AG04450 (cell line): ENCODE data around the gene OS9. TPM values are rescaled to one million over a fixed set of nuclear protein-coding genes. Genes with fewer than 3 reads are reported as not detected.

Source experiments
- CTCF ChIA-PET: fragments of 300-600, 350-600 bp; formaldehyde crosslinking; extraction: SDS; loops from one replicate; lab custom pipeline; 2022; ENCODE audit warnings: antibody characterized with exemption, inconsistent platforms; lab: Charles Lee
- POLR2A ChIA-PET: fragments of 350-600 bp; formaldehyde crosslinking; extraction: SDS; loops from one replicate; lab custom pipeline; 2021; ENCODE audit warnings: antibody characterized with exemption, inconsistent platforms; lab: Yijun Ruan, JAX
- DNase-seq: peaks from one replicate; pipeline ENCODE4 v3.0.0-alpha.2; 2011; ENCODE audit warnings: low read depth, low spot score
- H3K27ac ChIP-seq: one replicate; pipeline ENCODE4 v1.5.1; 2012; ENCODE audit warnings: low read depth, low read length, control low read depth
- H3K27me3 ChIP-seq: one replicate; pipeline ENCODE4 v1.6.0; 2012; ENCODE audit warnings: low read length; ENCODE audit not compliant: control insufficient read depth, insufficient read depth
- H3K4me3 ChIP-seq: 2 replicates; pipeline ENCODE4 v1.5.1; 2011; ENCODE audit warnings: mild to moderate bottlenecking, low read depth, low read length, control low read depth
- H3K9me3 ChIP-seq: 2 replicates; pipeline ENCODE4 v1.5.1; 2012; ENCODE audit warnings: low read length; ENCODE audit not compliant: control insufficient read depth, insufficient read depth
- CTCF ChIP-seq: IDR thresholded peaks from 2 replicates; pipeline ENCODE4 v1.5.1; 2011; ENCODE audit warnings: low read depth, low read length, control low read depth, inconsistent platforms
- polyA plus RNA-seq: library from polyadenylated mRNA; depleted of rRNA; stranded (reverse); fragments of >200 nt; gene quantifications from 2 replicates; pipeline ENCODE4 v1.2.3, GENCODE V29; 2011

Gene OS9
- polyA plus RNA-seq, 1 experiment = 310 TPM

GRCh38 chr12:57717131-57717530 lies 23.2 kb downstream of the OS9 start:
- POLR2A ChIA-PET = interaction anchor here (0.6 kb wide), 2 partner anchors 14 to 106 kb away, joined by 4 to 7 read pairs; partner anchors contain the start of gene ARHGEF25
- no peak overlapping the region for H3K27ac ChIP-seq
- H3K4me3 ChIP-seq = no peak overlapping the region
- CTCF ChIA-PET = interaction anchor here (0.6 kb wide), 1 partner anchor 589 kb away, joined by 3 read pairs; no protein-coding TSS in a partner anchor
- DNase-seq = no peak
- no peaks in the 10 kb centered on the region for H3K9me3 ChIP-seq
- H3K27me3 ChIP-seq = no peaks in the 10 kb centered on the region
- no peak for TF ChIP-seq CTCF

- no peak for TF ChIP-seq CTCF
- ChIA-PET CTCF (no interaction called here), POLR2A (interaction anchor here (0.6 kb wide), 2 partner anchors 15 to 107 kb away, joined by 4 to 7 read pairs; partner anchors contain the start of gene ARHGEF25)
- H3K27me3 ChIP-seq = no peaks in the 10 kb centered on the region
- no peak for DNase-seq
- H3K9me3 ChIP-seq = no peaks in the 10 kb centered on the region
- H3K27ac ChIP-seq = no peak overlapping the region
- H3K4me3 ChIP-seq = no peak overlapping the region
Measured at GRCh38 chr12:57717846-57718640, 24.1 kb downstream of the OS9 start.

- ChIA-PET CTCF (no interaction called here), POLR2A (no interaction called here)
- H3K27ac ChIP-seq = no peak overlapping the region
- H3K9me3 ChIP-seq = no peaks in the 10 kb centered on the region; the same call in 1 of the 2 replicates
- no peak overlapping the region for H3K4me3 ChIP-seq
- TF ChIP-seq CTCF = no peak
- DNase-seq = no peak
- H3K27me3 ChIP-seq = no peaks in the 10 kb centered on the region
Measured at GRCh38 chr12:57718641-57719528, 25.0 kb downstream of the OS9 start.

GRCh38 chr12:57719777-57720605 lies 26.1 kb downstream of the OS9 start:
- H3K27ac ChIP-seq = no peak overlapping the region
- no peaks in the 10 kb centered on the region; the same call in 1 of the 2 replicates for H3K9me3 ChIP-seq
- no peaks in the 10 kb centered on the region for H3K27me3 ChIP-seq
- ChIA-PET POLR2A (no interaction called here), CTCF (interaction anchor here (1.1 kb wide), 1 partner anchor 136 kb away, joined by 3 read pairs; no protein-coding TSS in a partner anchor)
- DNase-seq = no peak
- TF ChIP-seq CTCF = no peak
- H3K4me3 ChIP-seq = no peak overlapping the region
